Skeletal muscle tissue (tissue), 4 donors: ENCODE data around the gene RSPH9. TPM values are rescaled to one million over a fixed set of nuclear protein-coding genes. Genes with fewer than 3 reads are reported as not detected.
"Not testable (repeated sequence)": the region's sequence is repeated elsewhere in the genome, so short reads cannot be mapped to it uniquely, and the experiment has no call there.

Experiments
- H3K27ac ChIP-seq: one replicate; pipeline ENCODE4 v1.7.0; 2013; ENCODE audit warnings: mild to moderate bottlenecking, low read depth, low read length, inconsistent platforms
- H3K27me3 ChIP-seq, 3 donors: one replicate each; pipeline ENCODE4 v1.7.0; 2013; ENCODE audit warnings: low read length in 3 of 3; ENCODE audit not compliant: control insufficient read depth in 3 of 3, insufficient read depth in 3 of 3
- H3K36me3 ChIP-seq, 3 donors: one replicate each; pipeline ENCODE4 v1.7.0; 2013; ENCODE audit warnings: low read length in 3 of 3; ENCODE audit not compliant: control insufficient read depth in 3 of 3, insufficient read depth in 3 of 3
- H3K4me1 ChIP-seq, 3 donors: one replicate each; pipeline ENCODE4 v1.7.0; 2013; ENCODE audit warnings: low read length in 3 of 3, mild to moderate bottlenecking in 3 of 3; ENCODE audit not compliant: control insufficient read depth in 3 of 3, insufficient read depth in 3 of 3
- H3K4me3 ChIP-seq, 3 donors: one replicate each; pipeline ENCODE4 v1.7.0; 2013; ENCODE audit warnings: low read length in 3 of 3
- H3K9ac ChIP-seq, 3 donors: one replicate each; pipeline ENCODE4 v1.7.0; 2013; ENCODE audit warnings: low read length in 3 of 3, mild to moderate bottlenecking in 3 of 3, moderate library complexity in 2 of 3, low read depth in 1 of 3
- H3K9me3 ChIP-seq, 3 donors: one replicate each; pipeline ENCODE4 v1.7.0; 2013; ENCODE audit warnings: low read length in 3 of 3; ENCODE audit not compliant: control insufficient read depth in 3 of 3
- total RNA-seq: library from RNA; depleted of rRNA; stranded (reverse); fragments of >200 nt; gene quantifications from one replicate; pipeline ENCODE4 v1.2.3, GENCODE V29; 2014
- donor health status: Osteomylitis.

Gene RSPH9
- total RNA-seq, 1 donor from 2014 or later = 0.52 TPM

- Histone ChIP-seq H3K9ac (peak overlapping the region in 2 of 3 donors; percentile 6 to 66), H3K4me1 (peaks cover 46 to 62% (median 48%) of the 10 kb centered on the region in 3 donors), H3K4me3 (peak overlapping the region in 1 of 3 donors; percentile 8), H3K27ac (no peak overlapping the region), H3K27me3 (no peaks in the 10 kb centered on the region), H3K9me3 (no peaks in the 10 kb centered on the region), H3K36me3 (no peaks in the 10 kb centered on the region)
Observed at GRCh38 chr6:43698584-43699349, 53.9 kb downstream of the RSPH9 start.

GRCh38 chr6:43699564-43700186 lies 54.8 kb downstream of the RSPH9 start:
- no peak overlapping the region for H3K27ac ChIP-seq
- H3K27me3 ChIP-seq = no peaks in the 10 kb centered on the region
- H3K36me3 ChIP-seq = no peaks in the 10 kb centered on the region
- peaks cover 46 to 59% (median 48%) of the 10 kb centered on the region in 3 donors for H3K4me1 ChIP-seq
- H3K4me3 ChIP-seq = no peak overlapping the region
- no peaks in the 10 kb centered on the region for H3K9me3 ChIP-seq
- H3K9ac ChIP-seq = peak overlapping the region in 2 of 3 donors; percentile 16 to 23

GRCh38 chr6:43700939-43701560 lies 56.2 kb downstream of the RSPH9 start:
- H3K27ac ChIP-seq, H3K27me3 ChIP-seq, H3K4me3 ChIP-seq, H3K36me3 ChIP-seq, H3K9me3 ChIP-seq, H3K9ac ChIP-seq: not testable (repeated sequence)
- peaks cover 39 to 54% (median 41%) of the 10 kb centered on the region in 3 donors for H3K4me1 ChIP-seq

GRCh38 chr6:43702171-43702533 lies 57.3 kb downstream of the RSPH9 start:
- Histone ChIP-seq H3K4me1 (peaks cover 35 to 48% (median 39%) of the 10 kb centered on the region in 3 donors), H3K36me3 (no peaks in the 10 kb centered on the region), H3K9me3 (no peaks in the 10 kb centered on the region), H3K9ac (peak overlapping the region in 2 of 3 donors; percentile 47 to 53), H3K27ac (peak overlapping the region; percentile 77), H3K27me3 (no peaks in the 10 kb centered on the region), H3K4me3 (peak overlapping the region in 1 of 3 donors; percentile 16)

- peaks cover 35 to 43% (median 39%) of the 10 kb centered on the region in 3 donors for H3K4me1 ChIP-seq
- no peaks in the 10 kb centered on the region for H3K36me3 ChIP-seq
- H3K9ac ChIP-seq = peak overlapping the region; percentile 40 to 57 (median 53)
- no peaks in the 10 kb centered on the region for H3K27me3 ChIP-seq
- no peaks in the 10 kb centered on the region for H3K9me3 ChIP-seq
- peak overlapping the region in 1 of 3 donors; percentile 14 for H3K4me3 ChIP-seq
- peak overlapping the region; percentile 77 for H3K27ac ChIP-seq
Observed at GRCh38 chr6:43702534-43703440, 58.0 kb downstream of the RSPH9 start.

GRCh38 chr6:43703512-43704429 lies 58.9 kb downstream of the RSPH9 start:
- Histone ChIP-seq H3K27ac (peak overlapping the region; percentile 77), H3K27me3 (no peaks in the 10 kb centered on the region), H3K4me3 (no peak overlapping the region), H3K9me3 (no peaks in the 10 kb centered on the region), H3K36me3 (no peaks in the 10 kb centered on the region), H3K9ac (no peak overlapping the region), H3K4me1 (peaks cover 25 to 36% (median 30%) of the 10 kb centered on the region in 3 donors)

- no peaks in the 10 kb centered on the region for H3K27me3 ChIP-seq
- H3K4me1 ChIP-seq = peaks cover 14 to 29% (median 27%) of the 10 kb centered on the region in 3 donors
- H3K4me3 ChIP-seq = no peak overlapping the region
- H3K27ac ChIP-seq = peak overlapping the region; percentile 8
- no peaks in the 10 kb centered on the region for H3K36me3 ChIP-seq
- no peak overlapping the region for H3K9ac ChIP-seq
- H3K9me3 ChIP-seq = no peaks in the 10 kb centered on the region
Observed at GRCh38 chr6:43705996-43706395, 61.2 kb downstream of the RSPH9 start.

- no peaks in the 10 kb centered on the region for H3K36me3 ChIP-seq
- H3K9me3 ChIP-seq = no peaks in the 10 kb centered on the region
- H3K4me3 ChIP-seq = no peak overlapping the region
- no peaks in the 10 kb centered on the region for H3K27me3 ChIP-seq
- no peak overlapping the region for H3K27ac ChIP-seq
- no peak overlapping the region for H3K9ac ChIP-seq
- peaks cover 14 to 29% (median 24%) of the 10 kb centered on the region in 3 donors for H3K4me1 ChIP-seq
Observed at GRCh38 chr6:43706788-43707187, 62.0 kb downstream of the RSPH9 start.

- Histone ChIP-seq H3K4me1 (peaks cover 9 to 25% (median 19%) of the 10 kb centered on the region in 3 donors), H3K36me3 (no peaks in the 10 kb centered on the region), H3K27ac (no peak overlapping the region), H3K4me3 (no peak overlapping the region), H3K9ac (no peak overlapping the region), H3K9me3 (no peaks in the 10 kb centered on the region), H3K27me3 (no peaks in the 10 kb centered on the region)
Observed at GRCh38 chr6:43707269-43707668, 62.4 kb downstream of the RSPH9 start.
